Measurements from ENCODE around the gene NTNG2.

Gene NTNG2

GRCh38 chr9:132172185-132172584 lies 10.3 kb downstream of the NTNG2 start:
- DNase-seq: no peak

GRCh38 chr9:132175431-132175830 lies 13.6 kb downstream of the NTNG2 start:
- no peak for DNase-seq

GRCh38 chr9:132176338-132176737 lies 14.5 kb downstream of the NTNG2 start:
- no peak for DNase-seq

- DNase-seq: no peak
Measured at GRCh38 chr9:132181796-132182313, 20.0 kb downstream of the NTNG2 start.

GRCh38 chr9:132182314-132183091 lies 20.6 kb downstream of the NTNG2 start:
- no peak for DNase-seq

GRCh38 chr9:132183134-132183533 lies 21.3 kb downstream of the NTNG2 start:
- no peak for DNase-seq

- no peak for DNase-seq
Measured at GRCh38 chr9:132183715-132184114, 21.9 kb downstream of the NTNG2 start.

GRCh38 chr9:132184124-132184523 lies 22.3 kb downstream of the NTNG2 start:
- no peak for DNase-seq

- DNase-seq: peak in 1 of 4 experiments; percentile 35
Measured at GRCh38 chr9:132185073-132186009, 23.5 kb downstream of the NTNG2 start.

- no peak for DNase-seq
Measured at GRCh38 chr9:132187121-132187620, 25.3 kb downstream of the NTNG2 start.

- DNase-seq: no peak
Measured at GRCh38 chr9:132190966-132191365, 29.1 kb downstream of the NTNG2 start.

GRCh38 chr9:132192728-132193127 lies 30.9 kb downstream of the NTNG2 start:
- DNase-seq: no peak

GRCh38 chr9:132193227-132194124 lies 31.6 kb downstream of the NTNG2 start:
- no peak for DNase-seq

- DNase-seq: no peak
Measured at GRCh38 chr9:132194508-132194907, 32.6 kb downstream of the NTNG2 start.

GRCh38 chr9:132197315-132197714 lies 35.5 kb downstream of the NTNG2 start:
- DNase-seq: no peak

- no peak for DNase-seq
Measured at GRCh38 chr9:132197856-132198550, 36.1 kb downstream of the NTNG2 start.

- DNase-seq: no peak
Measured at GRCh38 chr9:132199056-132199455, 37.2 kb downstream of the NTNG2 start.

- DNase-seq: no peak
Measured at GRCh38 chr9:132200706-132201105, 38.8 kb downstream of the NTNG2 start.

GRCh38 chr9:132201139-132201538 lies 39.3 kb downstream of the NTNG2 start:
- no peak for DNase-seq

GRCh38 chr9:132201780-132202703 lies 40.2 kb downstream of the NTNG2 start:
- no peak for DNase-seq

All from suppressor macrophage (primary cell).